ENCODE results near the gene PAMR1.

- TF ChIP-seq EZH2 (IDR thresholded peaks at IDR 0.05; ENCODE audit: low read length, missing control alignments) = no peak
- no peak for TF ChIP-seq CTCF (conservative IDR thresholded peaks at IDR 0.05 in 1 of 2, IDR thresholded peaks at IDR 0.05 in 1 of 2; ENCODE audit: low read depth in 1 of 2, low read length in 2 of 2)
Observed at GRCh38 chr11:35387111-35387982, 138.1 kb downstream of the PAMR1 start.

All from fibroblast of lung (primary cell).